AG04449 (cell line): ENCODE measurements around the gene SLC6A11.

Source experiments
- CTCF ChIA-PET: fragments of 350-600 bp; formaldehyde crosslinking; extraction: SDS; loops from one replicate; lab custom pipeline; 2021; ENCODE audit warnings: antibody characterized with exemption; lab: Yijun Ruan, JAX
- POLR2A ChIA-PET: fragments of 400-600, 350-600 bp; formaldehyde crosslinking; extraction: SDS; loops from one replicate; lab custom pipeline; 2020; ENCODE audit warnings: antibody characterized with exemption, inconsistent platforms; lab: Yijun Ruan, JAX
- DNase-seq: peaks from one replicate; pipeline ENCODE4 v3.0.0-alpha.2; 2010; ENCODE audit warnings: low read depth, low spot score
- H3K4me3 ChIP-seq: 2 replicates; pipeline ENCODE4 v1.5.1; 2011; ENCODE audit warnings: low read depth, mild to moderate bottlenecking, control low read depth, low read length
- CTCF ChIP-seq: IDR thresholded peaks from one replicate; pipeline ENCODE4 v1.5.1; 2011; ENCODE audit warnings: mild to moderate bottlenecking, moderate library complexity, low read length, control low read depth, inconsistent platforms; ENCODE audit not compliant: insufficient read depth; ENCODE audit errors: missing control alignments

SLC6A11 gene

GRCh38 chr3:10952525-10952924, 136.5 kb downstream of the SLC6A11 start:
- no peak for TF ChIP-seq CTCF
- POLR2A ChIA-PET = no interaction called here
- no peak for DNase-seq
- H3K4me3 ChIP-seq = no peak overlapping the region
- CTCF ChIA-PET = interaction anchor here (1.3 to 3.7 kb wide), 4 partner anchors 11 to 195 kb away, joined by 4 to 41 read pairs (median 8); no protein-coding TSS in a partner anchor

GRCh38 chr3:10954740-10955139, 138.7 kb downstream of the SLC6A11 start:
- CTCF ChIA-PET = interaction anchor here (0.7 to 3.7 kb wide), 3 partner anchors 10 to 106 kb away, joined by 3 to 41 read pairs (median 8); no protein-coding TSS in a partner anchor
- POLR2A ChIA-PET = no interaction called here
- H3K4me3 ChIP-seq = no peak overlapping the region
- DNase-seq = no peak
- no peak for TF ChIP-seq CTCF

- ChIA-PET CTCF (interaction anchor here (0.7 to 3.7 kb wide), 5 partner anchors 10 to 105 kb away, joined by 3 to 41 read pairs (median 6); no protein-coding TSS in a partner anchor), POLR2A (no interaction called here)
- no peak for TF ChIP-seq CTCF
- no peak overlapping the region for H3K4me3 ChIP-seq
- DNase-seq = no peak
These were observed 139.9 kb downstream of the SLC6A11 start for GRCh38 chr3:10955711-10956453.

- no peak for TF ChIP-seq CTCF
- H3K4me3 ChIP-seq = no peak overlapping the region
- no peak for DNase-seq
- ChIA-PET CTCF (interaction anchor here (1.3 to 2.8 kb wide), 3 partner anchors 10 to 104 kb away, joined by 4 to 21 read pairs (median 6); no protein-coding TSS in a partner anchor), POLR2A (no interaction called here)
These were observed 140.5 kb downstream of the SLC6A11 start for GRCh38 chr3:10956531-10956930.

- CTCF ChIA-PET = interaction anchor here (1.3 to 2.8 kb wide), 3 partner anchors 11 to 103 kb away, joined by 4 to 21 read pairs (median 6); no protein-coding TSS in a partner anchor
These were observed 141.0 kb downstream of the SLC6A11 start for GRCh38 chr3:10956986-10957385.

More at GRCh38 chr3:10956986-10957385, 141.0 kb downstream of the SLC6A11 start:
- DNase-seq = no peak
- POLR2A ChIA-PET = no interaction called here
- no peak for TF ChIP-seq CTCF
- no peak overlapping the region for H3K4me3 ChIP-seq
